IPS DF 6.9 (cell line): ENCODE data around the gene CD164L2.

ENCODE experiments used
- DNase-seq: peaks from one replicate; pipeline ENCODE4 v3.0.0-alpha.2; 2013; ENCODE audit warnings: low read depth, low spot score
- H3K27ac ChIP-seq: one replicate; pipeline ENCODE4 v1.5.1; 2013; ENCODE audit warnings: low read length, control low read depth
- H3K27me3 ChIP-seq: 2 replicates; pipeline ENCODE4 v1.6.1; 2013; ENCODE audit warnings: mild to moderate bottlenecking, low read length; ENCODE audit not compliant: control insufficient read depth, insufficient read depth
- H3K36me3 ChIP-seq: 2 replicates; pipeline ENCODE4 v1.6.1; 2013; ENCODE audit warnings: low read length; ENCODE audit not compliant: control insufficient read depth, insufficient read depth
- H3K4me1 ChIP-seq: 2 replicates; pipeline ENCODE4 v1.6.1; 2013; ENCODE audit warnings: low read length; ENCODE audit not compliant: control insufficient read depth, insufficient read depth
- H3K4me3 ChIP-seq: 2 replicates; pipeline ENCODE4 v1.5.1; 2013; ENCODE audit warnings: mild to moderate bottlenecking, low read length
- H3K9me3 ChIP-seq: 2 replicates; pipeline ENCODE4 v1.6.1; 2013; ENCODE audit warnings: low read length, inconsistent platforms; ENCODE audit not compliant: control insufficient read depth, insufficient read depth
- WGBS: extraction: QIAGEN DNeasy Blood & Tissue Kit; methylation state at CpG from one replicate; pipeline ENCODE4 v1.1.7; 2013; ENCODE audit warnings: mixed read lengths, missing lambda C conversion rate; ENCODE audit not compliant: insufficient read length, insufficient coverage; 5-methylcytosine and 5-hydroxymethylcytosine counted together

Gene CD164L2

DNA sequence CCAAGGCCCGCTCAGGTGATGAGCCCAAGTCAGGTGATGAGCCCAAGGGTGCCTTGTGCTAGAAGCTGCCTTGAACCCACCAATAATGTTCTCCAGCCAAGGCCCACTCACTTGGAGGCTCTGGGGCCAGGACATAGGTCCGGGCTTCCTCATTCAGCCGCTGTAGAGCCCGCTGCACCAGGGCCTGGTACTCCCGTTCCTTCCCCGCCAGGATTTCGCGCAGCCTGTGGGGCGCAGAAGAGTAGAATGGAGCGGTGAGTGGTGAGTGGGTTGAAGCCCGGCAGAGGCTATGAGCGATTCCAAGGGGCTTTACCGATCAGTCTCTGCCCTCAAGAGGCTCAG, 26.9 kb downstream of the CD164L2 start:
- DNase-seq, result no peak
- H3K9me3 ChIP-seq, result no peaks in the 10 kb centered on the region
- H3K36me3 ChIP-seq, result no peaks in the 10 kb centered on the region
- H3K27ac ChIP-seq, result no peak overlapping the region
- no CpG with 5 or more reads among the region's 13 CpGs for WGBS
- H3K4me1 ChIP-seq, result peaks cover 4% of the 10 kb centered on the region
- H3K27me3 ChIP-seq, result peaks cover 13% of the 10 kb centered on the region; the same call in 1 of the 2 replicates
- no peak overlapping the region for H3K4me3 ChIP-seq

DNA sequence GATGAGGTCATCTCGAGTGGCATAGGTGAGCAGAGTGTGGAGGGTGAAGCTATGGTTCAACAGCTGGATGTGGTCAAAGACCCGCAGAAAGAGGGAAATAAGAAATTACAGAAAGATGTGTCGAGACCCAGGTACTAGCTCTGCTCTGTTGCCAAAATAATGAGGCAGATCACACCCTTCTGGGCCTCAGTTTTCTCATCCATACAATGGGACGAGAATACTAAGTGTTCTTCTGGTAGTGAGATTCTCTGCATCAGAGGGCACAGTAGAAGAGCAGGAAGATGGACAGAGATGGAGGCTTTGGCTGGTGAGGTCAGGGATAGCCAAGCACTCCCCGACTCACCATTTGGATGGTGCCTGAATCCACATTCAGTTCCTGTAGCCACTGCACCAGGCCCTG, 27.4 kb downstream of the CD164L2 start:
- no CpG with 5 or more reads among the region's 5 CpGs for whole genome bisulfite sequencing
- Histone ChIP-seq H3K27me3 (peaks cover 9% of the 10 kb centered on the region; the same call in 1 of the 2 replicates), H3K4me1 (peaks cover 4% of the 10 kb centered on the region), H3K9me3 (no peaks in the 10 kb centered on the region), H3K27ac (no peak overlapping the region), H3K36me3 (no peaks in the 10 kb centered on the region), H3K4me3 (no peak overlapping the region)
- DNase-seq, result no peak

DNA sequence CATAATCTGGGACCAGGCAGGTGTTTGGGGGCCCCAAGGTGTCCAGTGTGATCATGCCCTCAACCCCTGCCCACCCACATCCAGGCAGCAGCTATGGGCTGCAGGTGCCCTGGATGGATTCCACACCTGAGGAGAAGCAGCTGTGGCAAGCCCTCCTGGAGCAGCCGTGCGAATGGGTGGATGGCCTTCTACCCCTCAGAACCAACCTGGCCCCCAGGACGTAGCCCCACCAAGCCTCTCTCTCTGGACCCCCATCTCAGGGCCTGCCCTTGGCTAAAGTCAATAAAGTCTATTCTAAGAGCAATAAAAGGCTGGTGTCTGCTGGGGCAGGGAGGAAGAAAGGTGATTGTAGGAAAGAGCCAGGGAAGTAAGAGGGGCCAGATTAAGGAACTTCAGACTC, 29.5 kb downstream of the CD164L2 start:
- Histone ChIP-seq H3K27ac (no peak overlapping the region), H3K27me3 (no peaks in the 10 kb centered on the region; the same call in 1 of the 2 replicates), H3K4me3 (no peak overlapping the region), H3K36me3 (no peaks in the 10 kb centered on the region), H3K4me1 (peaks cover 6% of the 10 kb centered on the region), H3K9me3 (no peaks in the 10 kb centered on the region)
- DNase-seq, result no peak
- no CpG with 5 or more reads among the region's 3 CpGs for WGBS

DNA sequence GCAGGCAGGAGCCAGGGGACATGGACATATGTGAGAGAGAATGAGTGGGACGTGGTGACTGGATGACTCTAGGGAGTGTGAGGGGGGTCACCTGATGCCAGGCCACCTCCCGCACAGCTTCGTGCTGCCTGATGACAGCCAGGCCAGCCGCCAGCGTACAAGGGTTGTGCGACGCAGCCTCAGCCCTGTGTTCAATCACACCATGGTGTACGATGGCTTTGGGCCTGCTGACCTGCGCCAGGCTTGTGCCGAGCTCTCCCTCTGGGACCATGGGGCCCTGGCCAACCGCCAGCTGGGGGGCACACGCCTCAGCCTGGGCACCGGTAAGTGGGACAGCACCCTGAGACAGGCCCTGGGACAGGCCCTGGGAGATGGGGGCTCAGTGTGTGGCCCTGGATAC, 30.0 kb downstream of the CD164L2 start:
- WGBS, result no CpG with 5 or more reads among the region's 13 CpGs
- H3K4me1 ChIP-seq, result peaks cover 6% of the 10 kb centered on the region
- no peak overlapping the region for H3K4me3 ChIP-seq
- H3K36me3 ChIP-seq, result no peaks in the 10 kb centered on the region
- H3K27me3 ChIP-seq, result no peaks in the 10 kb centered on the region; the same call in 1 of the 2 replicates
- H3K27ac ChIP-seq, result no peak overlapping the region
- DNase-seq, result no peak
- H3K9me3 ChIP-seq, result no peaks in the 10 kb centered on the region

DNA sequence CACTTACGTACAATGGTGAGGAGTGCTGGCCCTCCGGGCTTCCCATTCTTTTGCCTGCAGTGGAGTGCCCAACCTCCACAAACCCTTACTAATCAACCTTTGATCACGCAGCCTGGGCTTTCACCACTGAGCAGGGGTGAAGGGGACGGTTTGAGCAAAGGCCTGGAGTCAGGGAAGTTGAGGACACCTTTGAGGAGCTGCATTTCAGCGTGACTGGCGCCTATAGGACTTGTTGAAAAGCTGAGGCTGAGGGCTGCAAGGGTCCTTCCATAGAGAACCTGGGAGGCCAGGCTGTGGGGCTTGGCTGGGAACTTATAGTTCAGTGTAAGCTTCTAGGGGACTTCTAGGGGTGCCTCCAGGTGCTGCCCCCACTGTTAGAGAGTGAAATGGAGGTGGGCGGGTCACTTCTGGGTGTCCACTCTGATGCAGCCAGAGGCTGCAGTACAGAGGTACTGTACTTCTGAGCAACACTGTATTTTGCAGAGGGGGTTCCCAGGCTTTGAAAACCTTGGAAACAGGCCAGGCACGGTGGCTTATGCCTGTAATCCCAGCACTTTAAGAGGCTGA, 31.5 kb downstream of the CD164L2 start:
- no peaks in the 10 kb centered on the region for H3K9me3 ChIP-seq
- no peak overlapping the region for H3K27ac ChIP-seq
- H3K27me3 ChIP-seq, result no peaks in the 10 kb centered on the region
- no peak for DNase-seq
- peak overlapping the region; percentile 38; the same call in 1 of the 2 replicates for H3K4me3 ChIP-seq
- no CpG with 5 or more reads among the region's 8 CpGs for WGBS
- H3K4me1 ChIP-seq, result peaks cover 4% of the 10 kb centered on the region
- H3K36me3 ChIP-seq, result no peaks in the 10 kb centered on the region

DNA sequence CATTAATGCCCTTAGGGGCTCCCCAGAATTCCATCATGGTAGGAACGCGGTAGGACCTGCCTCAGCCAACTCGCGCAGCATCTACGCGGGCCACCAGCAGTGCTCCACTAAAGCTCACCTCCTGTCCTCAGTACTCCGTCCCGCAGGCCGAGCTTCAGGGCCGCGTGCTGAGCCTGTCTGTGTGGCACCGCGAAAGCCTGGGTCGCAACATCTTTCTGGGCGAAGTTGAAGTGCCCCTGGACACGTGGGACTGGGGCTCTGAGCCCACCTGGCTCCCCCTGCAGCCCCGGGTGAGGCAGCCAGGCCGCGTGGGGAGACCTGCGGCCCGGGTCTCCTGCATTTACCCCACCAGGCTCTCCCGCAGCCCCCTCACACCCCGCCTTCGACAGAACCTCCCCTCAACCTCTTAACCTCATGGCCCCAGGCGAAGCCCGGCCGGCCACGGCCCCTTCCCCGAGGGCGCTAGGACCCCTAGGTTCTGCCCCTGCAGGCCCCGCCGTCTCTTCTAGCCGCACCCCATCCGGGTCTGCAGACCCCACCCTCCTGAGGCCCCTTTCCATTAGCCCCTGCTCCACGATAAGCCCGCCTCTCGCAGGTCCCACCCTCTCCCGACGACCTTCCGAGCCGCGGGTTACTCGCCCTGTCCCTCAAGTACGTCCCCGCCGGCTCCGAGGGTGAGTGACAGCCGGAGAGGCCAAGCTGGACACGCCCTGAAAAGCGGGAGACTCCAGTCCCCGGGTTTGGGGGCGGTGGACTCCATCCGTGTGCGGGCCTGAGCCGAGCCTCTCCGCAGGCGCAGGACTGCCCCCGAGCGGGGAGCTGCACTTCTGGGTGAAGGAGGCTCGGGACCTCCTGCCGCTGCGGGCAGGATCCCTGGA, 32.2 kb downstream of the CD164L2 start:
- DNase-seq, result peak; percentile 94
- H3K4me3 ChIP-seq, result peak overlapping the region; percentile 38; the same call in 1 of the 2 replicates
- no peaks in the 10 kb centered on the region for H3K27me3 ChIP-seq
- WGBS, result no CpG with 5 or more reads among the region's 62 CpGs
- H3K36me3 ChIP-seq, result no peaks in the 10 kb centered on the region
- H3K4me1 ChIP-seq, result peaks cover 4% of the 10 kb centered on the region
- no peak overlapping the region for H3K27ac ChIP-seq
- no peaks in the 10 kb centered on the region for H3K9me3 ChIP-seq

DNA sequence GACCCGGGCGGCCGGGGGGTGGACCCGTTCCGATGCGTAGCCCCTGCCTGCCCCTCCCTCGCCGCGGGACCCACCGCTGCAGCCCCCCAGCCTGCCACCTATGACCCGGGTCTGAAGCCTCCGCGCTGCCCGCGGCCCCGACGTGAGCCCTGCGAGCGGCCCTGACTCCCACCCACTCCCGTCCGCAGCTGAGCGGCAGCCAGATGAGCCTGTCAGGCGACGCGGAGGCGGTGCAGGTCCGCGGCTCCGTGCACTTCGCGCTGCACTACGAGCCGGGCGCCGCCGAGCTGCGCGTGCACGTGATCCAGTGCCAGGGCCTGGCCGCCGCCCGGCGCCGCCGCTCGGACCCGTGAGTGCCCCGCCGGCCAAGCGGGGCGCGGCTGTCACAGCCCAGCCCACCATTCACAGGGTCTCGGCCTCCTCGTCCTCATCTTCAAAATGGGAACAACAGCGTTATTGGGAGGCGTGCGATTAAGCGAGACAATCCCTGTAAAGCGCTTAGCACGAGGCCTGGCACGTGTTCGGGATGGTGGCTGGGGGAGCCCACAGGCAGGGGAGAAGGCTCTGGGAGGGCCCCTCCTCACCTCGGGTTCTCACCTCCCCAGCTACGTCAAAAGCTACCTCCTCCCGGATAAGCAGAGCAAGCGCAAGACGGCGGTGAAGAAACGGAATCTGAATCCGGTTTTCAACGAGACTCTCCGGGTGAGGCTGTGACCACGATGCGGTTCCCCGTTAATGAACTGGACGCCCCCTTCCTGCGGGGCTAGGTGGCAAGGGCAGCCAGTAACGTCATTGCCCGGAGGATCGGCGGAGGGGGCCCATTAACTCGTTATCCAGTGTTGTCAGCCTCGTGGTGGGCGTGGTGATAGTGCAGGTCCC, 33.1 kb downstream of the CD164L2 start:
- no peaks in the 10 kb centered on the region for H3K27me3 ChIP-seq
- H3K4me3 ChIP-seq, result peak overlapping the region; percentile 34; the same call in 1 of the 2 replicates
- no peaks in the 10 kb centered on the region for H3K9me3 ChIP-seq
- no peak overlapping the region for H3K27ac ChIP-seq
- H3K36me3 ChIP-seq, result no peaks in the 10 kb centered on the region
- WGBS, result no CpG with 5 or more reads among the region's 84 CpGs
- peaks cover 4% of the 10 kb centered on the region for H3K4me1 ChIP-seq
- DNase-seq, result no peak

DNA sequence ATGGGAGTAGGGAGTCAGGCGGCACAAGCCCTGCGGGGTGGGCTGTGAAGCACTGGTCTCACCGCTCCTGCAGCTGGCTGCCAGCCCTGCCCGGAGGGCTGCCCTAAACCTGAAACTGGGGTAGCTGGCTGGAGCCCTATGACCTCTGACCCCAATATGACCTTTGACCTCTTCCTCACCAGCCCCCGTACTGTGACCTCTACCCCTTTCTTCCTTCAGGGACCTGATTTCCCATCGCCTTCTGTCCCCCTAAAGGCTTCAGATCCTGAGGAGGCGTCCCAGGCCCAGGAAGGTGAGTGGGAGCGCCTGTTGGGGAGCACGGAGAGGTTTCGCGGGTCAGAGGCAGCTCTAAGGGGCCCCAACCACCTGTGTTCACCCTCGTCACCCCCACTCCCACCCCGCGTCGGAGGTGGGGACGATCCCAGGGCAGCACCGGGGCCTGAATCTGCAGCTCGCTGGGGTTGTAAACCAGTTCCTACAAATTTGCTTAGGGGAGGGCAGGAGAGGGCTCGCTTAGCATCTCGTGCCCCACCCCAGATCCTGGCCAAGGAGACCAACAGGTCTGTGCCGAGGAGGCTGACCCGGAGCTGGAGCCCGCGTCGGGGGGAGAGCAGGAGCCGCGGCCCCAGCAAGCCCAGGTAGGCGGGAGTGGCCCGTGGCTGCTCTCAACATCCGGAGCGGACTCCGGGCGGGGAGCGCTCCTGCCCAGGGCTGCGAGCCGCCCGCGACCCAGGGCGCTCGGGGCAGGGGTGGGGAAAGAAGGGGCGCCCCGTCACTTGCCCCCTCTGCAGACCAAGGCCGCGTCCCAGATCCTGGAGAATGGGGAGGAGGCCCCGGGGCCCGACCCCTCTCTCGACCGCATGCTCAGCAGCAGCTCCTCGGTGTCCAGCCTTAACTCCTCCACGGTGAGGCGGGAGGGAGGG, 34.0 kb downstream of the CD164L2 start:
- no CpG with 5 or more reads among the region's 51 CpGs for WGBS
- no peak overlapping the region for H3K27ac ChIP-seq
- no peak for DNase-seq

DNA sequence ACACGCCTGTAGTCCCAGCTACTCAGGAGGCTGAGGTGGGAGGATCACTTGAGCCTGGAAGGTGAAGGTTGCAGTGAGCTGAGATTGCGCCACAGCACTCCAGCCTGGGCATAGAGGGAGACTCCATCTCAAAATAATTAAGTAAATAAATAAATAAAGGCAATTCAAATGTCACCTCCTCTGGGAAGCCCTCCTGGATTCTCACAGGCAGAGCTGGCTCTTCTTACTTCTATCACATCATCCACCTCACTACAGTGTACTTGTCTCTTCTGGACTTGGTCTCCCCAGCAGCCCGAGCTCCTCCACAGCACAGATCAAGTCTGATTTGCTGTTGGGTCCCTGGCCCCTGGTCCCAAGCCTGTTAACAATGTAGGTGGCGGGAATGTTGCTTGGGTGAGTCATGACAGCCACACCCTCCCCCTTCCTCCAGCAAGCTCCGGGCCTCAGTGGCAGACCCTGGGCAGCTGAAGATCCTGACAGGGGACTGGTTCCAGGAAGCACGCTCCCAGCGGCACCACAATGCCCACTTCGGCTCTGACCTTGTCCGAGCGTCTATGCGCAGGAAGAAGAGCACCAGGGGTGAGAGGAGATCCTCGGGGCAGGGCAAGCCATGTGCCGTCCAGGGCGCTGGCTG, 36.0 kb downstream of the CD164L2 start:
- Histone ChIP-seq H3K27me3 (no peaks in the 10 kb centered on the region), H3K27ac (no peak overlapping the region), H3K4me1 (peaks cover 10% of the 10 kb centered on the region), H3K9me3 (no peaks in the 10 kb centered on the region), H3K4me3 (no peak overlapping the region), H3K36me3 (no peaks in the 10 kb centered on the region)
- no peak for DNase-seq
- no CpG with 5 or more reads among the region's 14 CpGs for WGBS

More for the DNA sequence above, 34.0 kb downstream of the CD164L2 start:
- Histone ChIP-seq H3K4me1 (peaks cover 4% of the 10 kb centered on the region), H3K4me3 (peak overlapping the region; percentile 34; the same call in 1 of the 2 replicates), H3K9me3 (no peaks in the 10 kb centered on the region), H3K36me3 (no peaks in the 10 kb centered on the region), H3K27me3 (no peaks in the 10 kb centered on the region)
